Progenitor cell of endocrine pancreas (in vitro differentiated cells): ENCODE results near the gene PPME1. TPM values are rescaled to one million over a fixed set of nuclear protein-coding genes. Genes with fewer than 3 reads are reported as not detected.

Experiments used
- DNase-seq: peaks from one replicate; pipeline ENCODE4 v3.0.0; 2021; ENCODE audit warnings: low spot score; ENCODE audit not compliant: unreplicated experiment
- H3K27ac Mint-ChIP-seq: 2 replicates; pipeline ENCODE4 v1.8.0; 2021; ENCODE audit warnings: mild to moderate bottlenecking, moderate library complexity, mixed read lengths
- H3K27me3 Mint-ChIP-seq: 2 replicates; pipeline ENCODE4 v1.8.0; 2021; ENCODE audit warnings: mixed read lengths
- H3K36me3 Mint-ChIP-seq: 2 replicates; pipeline ENCODE4 v1.8.0; 2022; ENCODE audit warnings: mixed read lengths; ENCODE audit not compliant: insufficient read depth
- H3K4me1 Mint-ChIP-seq: 2 replicates; pipeline ENCODE4 v1.8.0; 2021; ENCODE audit warnings: low read depth, mixed read lengths
- H3K4me3 Mint-ChIP-seq: 2 replicates; pipeline ENCODE4 v1.8.0; 2021; ENCODE audit warnings: low read depth, mild to moderate bottlenecking, moderate library complexity, mixed read lengths
- H3K9me3 Mint-ChIP-seq: 2 replicates; pipeline ENCODE4 v1.8.0; 2021; ENCODE audit warnings: low read depth, mixed read lengths
- total RNA-seq: library from RNA; stranded (reverse); gene quantifications from 2 replicates; pipeline ENCODE4 v1.2.1, GENCODE V29; 2021
- TF ChIP-seq, protein P1 (sequence below): fragments of 200-600 bp; sonication (generic); IDR thresholded peaks from one replicate; pipeline ENCODE4 v1.5.0; 2021; ENCODE audit warnings: antibody characterized with exemption, mild to moderate bottlenecking; ENCODE audit not compliant: unreplicated experiment

Gene PPME1
- total RNA-seq, 1 donor from 2014 or later = 45.9 TPM

GRCh38 chr11:74267014-74267413, 95.9 kb downstream of the PPME1 start:
- H3K27me3 Mint-ChIP-seq = peaks cover 23% of the 10 kb centered on the region
- H3K9me3 Mint-ChIP-seq = no peaks in the 10 kb centered on the region
- H3K4me3 Mint-ChIP-seq = no peak overlapping the region
- no peaks in the 10 kb centered on the region for H3K36me3 Mint-ChIP-seq
- H3K4me1 Mint-ChIP-seq = no peaks in the 10 kb centered on the region
- TF ChIP-seq, protein P1, sequence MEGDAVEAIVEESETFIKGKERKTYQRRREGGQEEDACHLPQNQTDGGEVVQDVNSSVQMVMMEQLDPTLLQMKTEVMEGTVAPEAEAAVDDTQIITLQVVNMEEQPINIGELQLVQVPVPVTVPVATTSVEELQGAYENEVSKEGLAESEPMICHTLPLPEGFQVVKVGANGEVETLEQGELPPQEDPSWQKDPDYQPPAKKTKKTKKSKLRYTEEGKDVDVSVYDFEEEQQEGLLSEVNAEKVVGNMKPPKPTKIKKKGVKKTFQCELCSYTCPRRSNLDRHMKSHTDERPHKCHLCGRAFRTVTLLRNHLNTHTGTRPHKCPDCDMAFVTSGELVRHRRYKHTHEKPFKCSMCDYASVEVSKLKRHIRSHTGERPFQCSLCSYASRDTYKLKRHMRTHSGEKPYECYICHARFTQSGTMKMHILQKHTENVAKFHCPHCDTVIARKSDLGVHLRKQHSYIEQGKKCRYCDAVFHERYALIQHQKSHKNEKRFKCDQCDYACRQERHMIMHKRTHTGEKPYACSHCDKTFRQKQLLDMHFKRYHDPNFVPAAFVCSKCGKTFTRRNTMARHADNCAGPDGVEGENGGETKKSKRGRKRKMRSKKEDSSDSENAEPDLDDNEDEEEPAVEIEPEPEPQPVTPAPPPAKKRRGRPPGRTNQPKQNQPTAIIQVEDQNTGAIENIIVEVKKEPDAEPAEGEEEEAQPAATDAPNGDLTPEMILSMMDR = no peak
- no peak overlapping the region for H3K27ac Mint-ChIP-seq
- no peak for DNase-seq

GRCh38 chr11:74268456-74268855, 97.4 kb downstream of the PPME1 start:
- Mint-ChIP-seq H3K27ac (no peak overlapping the region), H3K4me3 (no peak overlapping the region), H3K4me1 (no peaks in the 10 kb centered on the region), H3K36me3 (no peaks in the 10 kb centered on the region), H3K27me3 (peaks cover 23% of the 10 kb centered on the region), H3K9me3 (no peaks in the 10 kb centered on the region)
- no peak for DNase-seq
- TF ChIP-seq, protein P1 = no peak

- Mint-ChIP-seq H3K27ac (no peak overlapping the region), H3K4me3 (no peak overlapping the region), H3K9me3 (no peaks in the 10 kb centered on the region), H3K27me3 (peaks cover 23% of the 10 kb centered on the region), H3K36me3 (no peaks in the 10 kb centered on the region), H3K4me1 (no peaks in the 10 kb centered on the region)
- DNase-seq = no peak
- TF ChIP-seq, protein P1 = no peak
Measured at GRCh38 chr11:74269161-74269811, 98.2 kb downstream of the PPME1 start.

DNA sequence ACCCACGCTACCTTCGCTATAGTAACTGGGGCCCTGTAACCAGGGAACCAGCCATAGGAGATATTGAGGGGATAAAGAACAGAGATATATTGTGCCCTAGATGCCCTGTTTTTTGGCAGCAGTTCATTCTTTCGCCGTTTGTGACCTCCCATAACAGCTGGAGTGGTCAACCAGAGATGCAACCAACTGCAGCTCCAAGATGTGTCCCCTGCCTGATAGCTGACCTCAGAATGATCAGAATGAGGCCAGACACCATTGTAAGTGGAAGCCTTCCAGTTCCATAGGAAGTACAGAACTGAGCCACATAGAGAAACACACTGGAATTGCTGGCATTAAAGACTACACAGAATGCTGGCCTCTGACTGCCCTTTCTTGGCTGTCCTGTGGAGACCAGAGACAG, 101.2 kb downstream of the PPME1 start:
- no peaks in the 10 kb centered on the region for H3K36me3 Mint-ChIP-seq
- no peaks in the 10 kb centered on the region for H3K9me3 Mint-ChIP-seq
- no peak overlapping the region for H3K27ac Mint-ChIP-seq
- H3K27me3 Mint-ChIP-seq = peaks cover 23% of the 10 kb centered on the region
- H3K4me3 Mint-ChIP-seq = no peak overlapping the region
- no peaks in the 10 kb centered on the region for H3K4me1 Mint-ChIP-seq
- no peak for DNase-seq
- TF ChIP-seq, protein P1 = no peak

GRCh38 chr11:74276581-74276980, 105.5 kb downstream of the PPME1 start:
- Mint-ChIP-seq H3K9me3 (no peaks in the 10 kb centered on the region), H3K4me3 (no peak overlapping the region), H3K4me1 (no peaks in the 10 kb centered on the region), H3K36me3 (no peaks in the 10 kb centered on the region), H3K27ac (no peak overlapping the region), H3K27me3 (peaks cover 12% of the 10 kb centered on the region)
- TF ChIP-seq, protein P1 = no peak
- no peak for DNase-seq
